HCT116 (cell line): ENCODE data around the gene RBM19. TPM values are rescaled to one million over a fixed set of nuclear protein-coding genes. Genes with fewer than 3 reads are reported as not detected.

Experiments
- ATAC-seq: fragments of 200-7000 bp; cut with Tn5 transposase; 2 replicates; pipeline ENCODE4 v1.9.1; 2020; ENCODE audit warnings: mild to moderate bottlenecking, moderate library complexity
- BruUV-seq: library from RNA; stranded (reverse); fragments of 400-500 nt; replicated peaks from 2 replicates; lab custom pipeline; 2021; lab: Mats Ljungman, UMichigan
- CTCF ChIA-PET: fragments of 300-600 bp; sonication (Branson Sonifier 250); formaldehyde crosslinking; loops from one replicate; lab custom pipeline; 2021; ENCODE audit warnings: antibody characterized with exemption; lab: Charles Lee
- POLR2A ChIA-PET: fragments of 300-600, 350-600 bp; sonication (Branson Sonifier 250); formaldehyde crosslinking; loops from one replicate; lab custom pipeline; 2021; ENCODE audit warnings: antibody characterized with exemption; lab: Charles Lee
- RAD21 ChIA-PET, 2 experiments: fragments of 300-600 bp; sonication (Branson Sonifier 250); formaldehyde crosslinking; loops; one replicate each; lab custom pipeline; 2023; ENCODE audit warnings: low total read pairs in 2 of 2; ENCODE audit not compliant: uncharacterized antibody in 2 of 2, unreplicated experiment in 2 of 2, low non-redundant PET in 1 of 2; lab: Charles Lee
- DNase-seq: peaks from one replicate; pipeline ENCODE4 v3.0.0-alpha.2; 2010; ENCODE audit warnings: low read depth, low spot score
- H2AFZ ChIP-seq: fragments of 200-600 bp; shearing (Covaris generic), sonication (generic); 2 replicates; pipeline ENCODE4 v1.6.1; 2017; ENCODE audit warnings: low read depth, mixed run types, mixed read lengths, antibody characterized with exemption, low read length; ENCODE audit not compliant: poor library complexity, severe bottlenecking
- H3K27ac ChIP-seq: 2 replicates; pipeline ENCODE4 v1.5.1; 2012; ENCODE audit warnings: low read depth, low read length
- H3K27me3 ChIP-seq: fragments of 200-600 bp; sonication (generic); 2 replicates; pipeline ENCODE4 v1.6.1; 2016; ENCODE audit warnings: mixed run types, low read length, mixed read lengths; ENCODE audit not compliant: insufficient read depth
- H3K36me3 ChIP-seq, 2 experiments: fragments of 200-500 bp in 1 of 2; fragments of 200-600 bp in 1 of 2; sonication (Bioruptor generic) in 1 of 2; sonication (generic) in 1 of 2; 2 replicates each; pipeline versions ENCODE4 v1.5.1 to v1.6.1; 2014 to 2016; ENCODE audit warnings: low read length in 2 of 2, inconsistent platforms in 1 of 2, mixed read lengths in 1 of 2, mixed run types in 1 of 2; ENCODE audit not compliant: insufficient read depth in 2 of 2, control insufficient read depth in 1 of 2
- H3K4me1 ChIP-seq, 2 experiments: fragments of 200-600 bp in 1 of 2; sonication (generic) in 1 of 2; 2 replicates each; pipeline versions ENCODE4 v1.5.1 to v1.6.1; 2012 to 2017; ENCODE audit warnings: low read length in 2 of 2, inconsistent platforms in 1 of 2, mild to moderate bottlenecking in 1 of 2, mixed read lengths in 1 of 2, mixed run types in 1 of 2, moderate library complexity in 1 of 2; ENCODE audit not compliant: insufficient read depth in 2 of 2, control insufficient read depth in 1 of 2
- H3K4me2 ChIP-seq: fragments of 200-600 bp; sonication (generic); 2 replicates; pipeline ENCODE4 v1.6.1; 2017; ENCODE audit warnings: mixed run types, low read length, mixed read lengths
- H3K4me3 ChIP-seq, 2 experiments: fragments of 200-600 bp in 1 of 2; sonication (generic) in 1 of 2; replicated peaks in 1 of 2; 2 replicates each; pipeline ENCODE4 v1.5.1; 2011 to 2016; ENCODE audit warnings: low read length in 2 of 2, control low read depth in 1 of 2, low read depth in 1 of 2, mild to moderate bottlenecking in 1 of 2, mixed read lengths in 1 of 2, mixed run types in 1 of 2
- H3K79me2 ChIP-seq: fragments of 200-600 bp; sonication (generic); 2 replicates; pipeline ENCODE4 v1.6.1; 2017; ENCODE audit warnings: mild to moderate bottlenecking, mixed run types, low read length, moderate library complexity, mixed read lengths; ENCODE audit not compliant: insufficient read depth
- H3K9ac ChIP-seq: fragments of 200-600 bp; sonication (generic); 2 replicates; pipeline ENCODE4 v1.6.1; 2016; ENCODE audit warnings: low read length, mixed read lengths
- H3K9me2 ChIP-seq: fragments of 200-600 bp; sonication (generic), shearing (Covaris generic); 2 replicates; pipeline ENCODE4 v1.6.1; 2017; ENCODE audit warnings: mixed run types, mild to moderate bottlenecking, moderate library complexity; ENCODE audit not compliant: insufficient read depth
- H3K9me3 ChIP-seq, 2 experiments: fragments of 200-500 bp in 1 of 2; fragments of 200-600 bp in 1 of 2; sonication (Bioruptor generic) in 1 of 2; sonication (generic) in 1 of 2; 2 replicates each; pipeline ENCODE4 v1.6.1; 2014 to 2017; ENCODE audit warnings: low read length in 2 of 2, mixed read lengths in 2 of 2, inconsistent platforms in 1 of 2, low read depth in 1 of 2, mild to moderate bottlenecking in 1 of 2, mixed run types in 1 of 2, moderate library complexity in 1 of 2; ENCODE audit not compliant: control insufficient read depth in 1 of 2, insufficient read depth in 1 of 2
- H4K20me1 ChIP-seq: fragments of 200-600 bp; sonication (generic), shearing (Covaris generic); 2 replicates; pipeline ENCODE4 v1.6.1; 2017; ENCODE audit warnings: mixed run types, mild to moderate bottlenecking, moderate library complexity; ENCODE audit not compliant: insufficient read depth
- ATF3 ChIP-seq: IDR thresholded peaks from 2 replicates; pipeline ENCODE4 v1.6.1; 2012
- CBX3 ChIP-seq: IDR thresholded peaks from 2 replicates; pipeline ENCODE4 v1.6.1; 2012; ENCODE audit warnings: low read depth
- CEBPB ChIP-seq: IDR thresholded peaks from 2 replicates; pipeline ENCODE4 v1.6.1; 2012; ENCODE audit warnings: low read depth
- CTCF ChIP-seq, 3 experiments: fragments of 200-600 bp in 1 of 3; sonication (generic) in 1 of 3; IDR thresholded peaks in 2 of 3; conservative IDR thresholded peaks in 1 of 3; 2 replicates each; pipeline ENCODE4 v1.5.1; 2012 to 2017; ENCODE audit warnings: low read depth in 2 of 3, low read length in 2 of 3, antibody characterized with exemption in 1 of 3, borderline replicate concordance in 1 of 3, control low read depth in 1 of 3, mild to moderate bottlenecking in 1 of 3, mixed read lengths in 1 of 3, mixed run types in 1 of 3, moderate library complexity in 1 of 3; ENCODE audit not compliant: insufficient read depth in 1 of 3
- EGR1 ChIP-seq: IDR thresholded peaks from 2 replicates; pipeline ENCODE4 v1.6.1; 2012; ENCODE audit warnings: low read depth
- ELF1 ChIP-seq: IDR thresholded peaks from 2 replicates; pipeline ENCODE4 v1.6.1; 2012; ENCODE audit warnings: low read depth, borderline replicate concordance
- EZH2 ChIP-seq: fragments of 200-600 bp; sonication (generic); IDR thresholded peaks from 2 replicates; pipeline ENCODE4 v1.6.1; 2017; ENCODE audit warnings: antibody characterized with exemption, mixed run types
- EZH2phosphoT487 ChIP-seq: fragments of 200-600 bp; IDR thresholded peaks from 2 replicates; pipeline ENCODE4 v1.6.1; 2018; ENCODE audit warnings: antibody characterized with exemption, borderline replicate concordance
- FOSL1 ChIP-seq: IDR thresholded peaks from 2 replicates; pipeline ENCODE4 v1.6.1; 2012; ENCODE audit warnings: low read depth
- JUND ChIP-seq: IDR thresholded peaks from 2 replicates; pipeline ENCODE4 v1.6.1; 2012
- MAX ChIP-seq: IDR thresholded peaks from 2 replicates; pipeline ENCODE4 v1.6.1; 2012
- POLR2A ChIP-seq: IDR thresholded peaks from 2 replicates; pipeline ENCODE4 v1.7.0; 2011; ENCODE audit warnings: borderline replicate concordance; ENCODE audit not compliant: insufficient read depth, insufficient read length; ENCODE audit errors: extremely low read depth
- POLR2AphosphoS5 ChIP-seq: IDR thresholded peaks from 2 replicates; pipeline ENCODE4 v1.6.1; 2011; ENCODE audit warnings: mild to moderate bottlenecking, low read depth, low read length, moderate library complexity
- RAD21 ChIP-seq: IDR thresholded peaks from 2 replicates; pipeline ENCODE4 v1.6.1; 2012; ENCODE audit warnings: low read depth, mild to moderate bottlenecking
- REST ChIP-seq: IDR thresholded peaks from 2 replicates; pipeline ENCODE4 v1.6.1; 2012; ENCODE audit warnings: low read depth
- SIN3A ChIP-seq: IDR thresholded peaks from 2 replicates; pipeline ENCODE4 v1.6.1; 2012; ENCODE audit warnings: low read depth
- SRF ChIP-seq: IDR thresholded peaks from 2 replicates; pipeline ENCODE4 v1.6.1; 2012; ENCODE audit warnings: low read depth
- YY1 ChIP-seq: IDR thresholded peaks from 2 replicates; pipeline ENCODE4 v1.6.1; 2011; ENCODE audit warnings: low read length, low read depth, moderate library complexity, mild to moderate bottlenecking; ENCODE audit not compliant: insufficient replicate concordance; ENCODE audit errors: extremely low read depth
- ZBTB33 ChIP-seq: IDR thresholded peaks from 2 replicates; pipeline ENCODE4 v1.6.1; 2011; ENCODE audit warnings: mild to moderate bottlenecking, low read length, moderate library complexity; ENCODE audit not compliant: insufficient replicate concordance; ENCODE audit errors: extremely low read depth
- intact Hi-C: fragments of 100-400 bp; cut with micrococcal nuclease; formaldehyde crosslinking; loops from 2 replicates; pipeline ENCODE4 v1.10.0; 2022
- total RNA-seq: library from RNA; stranded (reverse); gene quantifications from one replicate; pipeline ENCODE4 v1.2.1, GENCODE V29; 2021; ENCODE audit not compliant: unreplicated experiment

RBM19 gene
- total RNA-seq, 1 experiment from 2014 or later, result 30.7 TPM

GRCh38 chr12:113882690-113883089 lies 83.4 kb downstream of the RBM19 start:
- CTCF ChIA-PET, result no interaction called here
- H3K27ac ChIP-seq, result no peak overlapping the region
- 0 out of 4 replicates have a peak, but pooled peaks cover 0 to 3% of the 10 kb centered on the region in 2 experiments for H3K36me3 ChIP-seq
- DNase-seq, result no peak
- no peaks in the 10 kb centered on the region for H3K27me3 ChIP-seq
- H3K79me2 ChIP-seq, result no peaks in the 10 kb centered on the region
- POLR2A ChIA-PET, result interaction anchor here (0.6 kb wide), 1 partner anchor 575 kb away, joined by 3 read pairs; no protein-coding TSS in a partner anchor
- H3K9me2 ChIP-seq, result no peaks in the 10 kb centered on the region
- ATAC-seq, result no peak
- intact Hi-C loops, result no loop called here
- no peak overlapping the region for H3K4me3 ChIP-seq
- H4K20me1 ChIP-seq, result 0 out of 2 replicates have a peak, but pooled peaks cover 3% of the 10 kb centered on the region
- H3K9me3 ChIP-seq, result no peaks in the 10 kb centered on the region
- H3K4me1 ChIP-seq, result no peaks in the 10 kb centered on the region
- H2AFZ ChIP-seq, result no peak overlapping the region
- H3K4me2 ChIP-seq, result no peak overlapping the region
- TF ChIP-seq ZBTB33 (no peak), SRF (no peak), MAX (no peak), ELF1 (no peak), POLR2AphosphoS5 (no peak), CBX3 (no peak), JUND (no peak), CEBPB (no peak), RAD21 (no peak), EZH2 (no peak), FOSL1 (no peak), SIN3A (no peak), POLR2A (no peak), CTCF (IDR thresholded peaks at IDR 0.05 in 2 of 3, conservative IDR thresholded peaks at IDR 0.05 in 1 of 3; ENCODE audit: borderline replicate concordance in 1 of 3, insufficient read depth in 1 of 3, low read depth in 2 of 3, low read length in 2 of 3) (no peak), REST (no peak), EGR1 (no peak), EZH2phosphoT487 (no peak), ATF3 (no peak), YY1 (no peak)
- no peak overlapping the region for H3K9ac ChIP-seq
- no TSS peak for BruUV-seq
- RAD21 ChIA-PET, result no interaction called here
